Measurements from ENCODE around the gene SDCBP2. TPM values are rescaled to one million over a fixed set of nuclear protein-coding genes. Genes with fewer than 3 reads are reported as not detected.

Gene SDCBP2
- polyA plus RNA-seq, 2 of the 4 experiments (the other 2 are of a cell fraction) = 0.35 to 0.58 TPM

DNA sequence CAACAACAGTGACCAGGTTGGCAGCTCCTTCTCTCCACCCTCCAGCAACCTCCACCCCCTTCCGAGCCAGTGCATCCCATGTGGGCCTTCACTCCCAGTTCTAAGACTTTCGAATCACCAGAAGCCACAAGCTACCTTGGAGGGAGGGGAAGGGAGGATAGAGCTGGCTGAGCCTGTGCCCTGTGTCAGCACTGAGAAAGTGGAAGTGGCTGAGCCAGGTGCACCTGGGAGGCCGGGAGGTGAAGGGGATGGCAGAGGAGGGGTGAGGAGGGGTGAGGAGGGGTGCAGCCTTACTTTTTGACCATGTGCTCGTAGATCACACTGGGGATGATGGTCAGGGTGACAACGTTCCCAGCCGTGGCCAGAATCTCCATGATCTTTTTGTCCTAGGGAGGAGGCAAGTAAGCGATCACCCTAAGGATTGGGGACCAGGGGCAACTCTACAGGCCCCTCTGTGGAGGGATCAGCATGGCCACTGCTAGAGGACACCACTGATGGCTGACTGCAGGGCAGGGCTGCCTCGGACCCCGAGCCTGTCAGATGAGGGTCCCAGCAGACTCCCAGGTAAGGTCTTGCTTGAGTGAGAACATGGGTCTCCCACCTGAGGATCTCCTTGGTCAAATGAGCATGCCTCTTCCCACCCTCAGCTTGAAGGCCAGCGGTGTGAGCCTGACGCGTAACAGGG is 18.3 kb downstream of the SDCBP2 start (continued):
- TF ChIP-seq JUN (IDR thresholded peaks at IDR 0.05) (no peak), ZC3H11A (IDR thresholded peaks at IDR 0.05) (no peak), USF2 (IDR thresholded peaks at IDR 0.05) (no peak), HDAC2 (IDR thresholded peaks at IDR 0.05) (no peak), CBX2 (IDR thresholded peaks at IDR 0.05; ENCODE audit: borderline replicate concordance, low read depth) (no peak)

DNA sequence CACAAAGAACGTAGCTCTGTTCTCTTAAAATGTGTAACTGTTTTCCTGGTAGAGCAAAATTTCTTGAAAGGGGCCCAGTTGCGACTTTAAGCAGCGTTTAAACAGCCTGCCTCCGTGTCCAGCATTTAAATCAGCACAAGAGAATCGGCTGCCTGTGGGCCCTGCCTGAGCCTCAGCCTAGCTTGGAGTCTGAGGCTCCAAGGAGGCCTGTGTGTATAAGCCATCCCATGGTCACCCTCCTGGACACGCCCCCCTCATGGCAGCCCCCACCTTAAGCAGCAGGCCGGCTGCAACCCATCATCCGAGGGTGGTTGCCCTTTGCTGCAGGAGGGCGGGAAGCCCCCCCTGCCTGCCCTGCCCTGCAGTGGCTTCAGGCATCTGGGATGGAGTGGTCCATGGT is 18.9 kb downstream of the SDCBP2 start:
- no peak for ATAC-seq
- no peak for TF ChIP-seq BCL3 (IDR thresholded peaks at IDR 0.05)
- no peak for TF ChIP-seq RNF2 (IDR thresholded peaks at IDR 0.05; ENCODE audit: borderline replicate concordance, low read depth)
- TF ChIP-seq ZSCAN20 (CRISPR knock-in tag; IDR thresholded peaks at IDR 0.05) = no peak
- TF ChIP-seq, protein P1, sequence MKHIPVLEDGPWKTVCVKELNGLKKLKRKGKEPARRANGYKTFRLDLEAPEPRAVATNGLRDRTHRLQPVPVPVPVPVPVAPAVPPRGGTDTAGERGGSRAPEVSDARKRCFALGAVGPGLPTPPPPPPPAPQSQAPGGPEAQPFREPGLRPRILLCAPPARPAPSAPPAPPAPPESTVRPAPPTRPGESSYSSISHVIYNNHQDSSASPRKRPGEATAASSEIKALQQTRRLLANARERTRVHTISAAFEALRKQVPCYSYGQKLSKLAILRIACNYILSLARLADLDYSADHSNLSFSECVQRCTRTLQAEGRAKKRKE (CRISPR knock-in tag; IDR thresholded peaks at IDR 0.05; ENCODE audit: low read depth) = no peak
- no peak for TF ChIP-seq ZC3H11A (IDR thresholded peaks at IDR 0.05)
- TF ChIP-seq MAZ (IDR thresholded peaks at IDR 0.05; ENCODE audit: borderline replicate concordance, low read depth, low read length) = no peak
- TF ChIP-seq EHMT2 (IDR thresholded peaks at IDR 0.05; ENCODE audit: low read depth) = no peak
- TF ChIP-seq HEYL (CRISPR knock-in tag; IDR thresholded peaks at IDR 0.05) = no peak
- TF ChIP-seq FOXS1 (CRISPR knock-in tag; IDR thresholded peaks at IDR 0.05) = no peak
- no peak for TF ChIP-seq ESRRA (IDR thresholded peaks at IDR 0.05; ENCODE audit: borderline replicate concordance, low read length)
- TF ChIP-seq MAFK (IDR thresholded peaks at IDR 0.05; ENCODE audit: partially characterized antibody) = no peak
- TF ChIP-seq CBX2 (IDR thresholded peaks at IDR 0.05; ENCODE audit: borderline replicate concordance, low read depth) = no peak
- TF ChIP-seq POLR2A (IDR thresholded peaks at IDR 0.05; ENCODE audit: low read length) = no peak
- TF ChIP-seq CBX8 (IDR thresholded peaks at IDR 0.05) = no peak
- no peak for DNase-seq (ENCODE audit: low read depth in 1 of 2, low spot score in 1 of 2)
- CTCF ChIA-PET = interaction anchor here (1.0 kb wide), 1 partner anchor 9 kb away, joined by 4 read pairs; no protein-coding TSS in a partner anchor
- Histone ChIP-seq H3K4me2 (no peak overlapping the region), H3K4me1 (peaks cover 3% of the 10 kb centered on the region; the same call in 1 of the 3 replicates), H3K4me3 (no peak overlapping the region), H3K27ac (no peak overlapping the region), H3K9me3 (no peaks in the 10 kb centered on the region)
- WGBS (ENCODE audit: missing lambda C conversion rate) = 70% methylated on average over 8 of the region's 9 CpGs
- POLR2A ChIA-PET = no interaction called here
- no peak for FAIRE-seq

- Histone ChIP-seq H3K4me2 (no peak overlapping the region), H3K4me1 (peaks cover 3% of the 10 kb centered on the region; the same call in 1 of the 3 replicates), H3K27ac (no peak overlapping the region), H3K4me3 (no peak overlapping the region), H3K9me3 (no peaks in the 10 kb centered on the region)
- TF ChIP-seq PHF8 (IDR thresholded peaks at IDR 0.05; ENCODE audit: borderline replicate concordance, low read depth) (no peak), HOXA7 (CRISPR knock-in tag; IDR thresholded peaks at IDR 0.05) (no peak), EP300 (IDR thresholded peaks at IDR 0.05) (no peak), TFCP2L1 (CRISPR knock-in tag; IDR thresholded peaks at IDR 0.05) (no peak), CHD4 (IDR thresholded peaks at IDR 0.05; ENCODE audit: borderline replicate concordance) (no peak), ESRRA (IDR thresholded peaks at IDR 0.05; ENCODE audit: borderline replicate concordance, low read length) (no peak), RFX5 (IDR thresholded peaks at IDR 0.05) (no peak)
- TF ChIP-seq, protein P1 (CRISPR knock-in tag; IDR thresholded peaks at IDR 0.05; ENCODE audit: low read depth) = no peak
- CTCF ChIA-PET = interaction anchor here (1.0 kb wide), 1 partner anchor 9 kb away, joined by 4 read pairs; no protein-coding TSS in a partner anchor
- 94% methylated on average over 12 of the region's 12 CpGs for WGBS (ENCODE audit: missing lambda C conversion rate)
- POLR2A ChIA-PET = no interaction called here
- peak in 1 of 2 experiments; percentile 14; a peak in 1 of 6 replicates for ATAC-seq
- no peak for DNase-seq (ENCODE audit: low read depth in 1 of 2, low spot score in 1 of 2)
- no peak for FAIRE-seq
Observed at GRCh38 chr20:1309439-1309847, 19.5 kb downstream of the SDCBP2 start.
